Neural progenitor cell (in vitro differentiated cells): ENCODE data around the gene TMEM119. TPM values are rescaled to one million over a fixed set of nuclear protein-coding genes. Genes with fewer than 3 reads are reported as not detected.

Experiments used
- DNase-seq: peaks from one replicate; pipeline ENCODE4 v3.0.0-alpha.2; 2016; ENCODE audit warnings: low spot score
- H2AFZ ChIP-seq: fragments of 200-600 bp; sonication (generic); replicated peaks from 2 replicates; pipeline ENCODE4 v1.6.1; 2016; ENCODE audit warnings: antibody characterized with exemption
- H3F3A ChIP-seq: fragments of 200-600 bp; sonication (generic); 2 replicates; pipeline ENCODE4 v1.6.1; 2016; ENCODE audit warnings: antibody characterized with exemption, low read depth
- H3K27ac ChIP-seq: fragments of 200-600 bp; sonication (generic); 2 replicates; pipeline ENCODE4 v1.5.1; 2016; ENCODE audit warnings: mild to moderate bottlenecking
- H3K27me3 ChIP-seq: fragments of 200-600 bp; sonication (generic); 2 replicates; pipeline ENCODE4 v1.6.1; 2016; ENCODE audit warnings: mild to moderate bottlenecking, moderate library complexity
- H3K36me3 ChIP-seq: fragments of 200-600 bp; sonication (generic); 2 replicates; pipeline ENCODE4 v1.5.1; 2016
- H3K4me1 ChIP-seq: fragments of 200-600 bp; sonication (generic); 2 replicates; pipeline ENCODE4 v1.6.1; 2016; ENCODE audit warnings: mixed run types
- H3K4me2 ChIP-seq: fragments of 200-600 bp; sonication (generic); 2 replicates; pipeline ENCODE4 v1.6.1; 2016
- H3K4me3 ChIP-seq: fragments of 200-600 bp; sonication (generic); 2 replicates; pipeline ENCODE4 v1.5.1; 2016
- H3K79me2 ChIP-seq: fragments of 200-600 bp; sonication (generic); 2 replicates; pipeline ENCODE4 v1.6.1; 2016; ENCODE audit warnings: low read depth
- H3K9ac ChIP-seq: fragments of 200-600 bp; sonication (generic); 2 replicates; pipeline ENCODE4 v1.6.1; 2016
- H3K9me3 ChIP-seq: fragments of 200-600 bp; sonication (generic); 2 replicates; pipeline ENCODE4 v1.5.1; 2016; ENCODE audit warnings: low read depth
- H4K20me1 ChIP-seq: fragments of 200-600 bp; sonication (generic); 2 replicates; pipeline ENCODE4 v1.6.1; 2016; ENCODE audit warnings: low read depth
- H3K27ac Mint-ChIP-seq: 3 replicates; pipeline ENCODE4 v1.8.0; 2021; ENCODE audit warnings: mixed read lengths
- H3K27me3 Mint-ChIP-seq: 2 replicates; pipeline ENCODE4 v1.8.0; 2022; ENCODE audit warnings: low read depth, mild to moderate bottlenecking, inconsistent platforms, moderate library complexity, mixed read lengths; ENCODE audit not compliant: insufficient read depth
- H3K36me3 Mint-ChIP-seq: 3 replicates; pipeline ENCODE4 v1.8.0; 2021; ENCODE audit warnings: mixed read lengths
- H3K4me1 Mint-ChIP-seq: 3 replicates; pipeline ENCODE4 v1.8.0; 2021; ENCODE audit warnings: mixed read lengths
- H3K4me3 Mint-ChIP-seq: 3 replicates; pipeline ENCODE4 v1.8.0; 2021; ENCODE audit warnings: mild to moderate bottlenecking, moderate library complexity, mixed read lengths
- H3K9me3 Mint-ChIP-seq: 3 replicates; pipeline ENCODE4 v1.8.0; 2020; ENCODE audit warnings: mixed read lengths
- EZH2 ChIP-seq: fragments of 200-600 bp; sonication (generic); IDR thresholded peaks from 2 replicates; pipeline ENCODE4 v1.6.1; 2017; ENCODE audit warnings: antibody characterized with exemption, mild to moderate bottlenecking, moderate library complexity
- EZH2phosphoT487 ChIP-seq: fragments of 200-600 bp; sonication (generic); IDR thresholded peaks from 2 replicates; pipeline ENCODE4 v1.6.1; 2017; ENCODE audit warnings: antibody characterized with exemption
- total RNA-seq: library from RNA; depleted of rRNA; stranded (reverse); fragments of >200 nt; gene quantifications from 2 replicates; pipeline ENCODE4 v1.2.3, GENCODE V29; 2015; ENCODE audit warnings: low replicate concordance
- TF ChIP-seq, protein P1 (sequence below): fragments of 200-600 bp; sonication (generic); IDR thresholded peaks from 2 replicates; pipeline ENCODE4 v1.5.1; 2017; ENCODE audit warnings: antibody characterized with exemption, mild to moderate bottlenecking

TMEM119 gene
- total RNA-seq, 1 donor from 2014 or later: 0.97 TPM

DNA sequence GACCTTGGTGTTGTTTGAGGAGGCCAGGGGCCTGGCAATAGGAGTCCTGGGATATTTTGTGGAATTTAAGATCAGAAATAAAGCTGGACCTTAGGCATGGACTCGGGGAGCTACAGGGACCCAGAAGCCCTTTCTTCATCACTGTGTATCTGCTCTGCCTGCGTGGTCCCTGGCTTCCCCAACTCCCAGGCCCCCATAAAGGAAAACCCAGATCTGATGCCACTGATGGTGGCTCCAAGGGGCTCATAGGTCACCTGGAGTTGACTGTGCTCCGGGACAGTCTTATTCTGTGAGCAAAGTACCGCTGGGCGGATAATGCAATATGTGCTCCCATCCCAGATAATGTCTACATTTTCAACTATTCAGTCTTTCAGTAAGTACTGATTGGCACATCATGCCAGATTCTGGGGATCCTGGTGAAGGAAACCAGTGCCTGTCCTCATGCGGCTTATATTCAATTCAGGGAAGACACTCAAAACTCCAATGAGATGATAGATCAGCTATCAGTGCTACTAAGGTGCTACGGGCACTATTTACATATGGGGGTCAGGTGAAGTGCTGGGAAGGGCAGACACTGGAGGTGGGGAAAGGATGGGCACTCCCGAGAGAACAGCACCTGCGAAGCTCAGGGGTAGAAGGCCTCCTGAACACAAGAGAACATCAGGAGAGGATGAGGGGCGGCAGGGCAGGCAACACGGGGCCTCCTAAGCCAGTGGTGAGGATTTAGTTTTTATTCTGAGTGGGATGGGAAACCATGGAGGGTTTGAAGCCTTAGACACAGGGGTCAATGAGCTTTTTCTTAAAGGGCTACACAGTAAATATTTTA is 41.3 kb upstream of the TMEM119 start:
- H3K36me3 Mint-ChIP-seq: peaks cover 11% of the 10 kb centered on the region
- peaks cover 44% of the 10 kb centered on the region for H3F3A ChIP-seq
- H3K27me3 Mint-ChIP-seq: peaks cover 9% of the 10 kb centered on the region
- DNase-seq: no peak
- H3K36me3 ChIP-seq: no peaks in the 10 kb centered on the region
- peak overlapping the region; percentile 64 for H3K4me3 Mint-ChIP-seq
- H3K27ac ChIP-seq: peak overlapping the region; percentile 95
- H3K9me3 ChIP-seq: no peaks in the 10 kb centered on the region
- no peaks in the 10 kb centered on the region for H3K79me2 ChIP-seq
- H3K27ac Mint-ChIP-seq: peak overlapping the region; percentile 99
- H3K4me1 ChIP-seq: peaks cover 54% of the 10 kb centered on the region
- TF ChIP-seq EZH2 (no peak), EZH2phosphoT487 (no peak)
- TF ChIP-seq, protein P1, sequence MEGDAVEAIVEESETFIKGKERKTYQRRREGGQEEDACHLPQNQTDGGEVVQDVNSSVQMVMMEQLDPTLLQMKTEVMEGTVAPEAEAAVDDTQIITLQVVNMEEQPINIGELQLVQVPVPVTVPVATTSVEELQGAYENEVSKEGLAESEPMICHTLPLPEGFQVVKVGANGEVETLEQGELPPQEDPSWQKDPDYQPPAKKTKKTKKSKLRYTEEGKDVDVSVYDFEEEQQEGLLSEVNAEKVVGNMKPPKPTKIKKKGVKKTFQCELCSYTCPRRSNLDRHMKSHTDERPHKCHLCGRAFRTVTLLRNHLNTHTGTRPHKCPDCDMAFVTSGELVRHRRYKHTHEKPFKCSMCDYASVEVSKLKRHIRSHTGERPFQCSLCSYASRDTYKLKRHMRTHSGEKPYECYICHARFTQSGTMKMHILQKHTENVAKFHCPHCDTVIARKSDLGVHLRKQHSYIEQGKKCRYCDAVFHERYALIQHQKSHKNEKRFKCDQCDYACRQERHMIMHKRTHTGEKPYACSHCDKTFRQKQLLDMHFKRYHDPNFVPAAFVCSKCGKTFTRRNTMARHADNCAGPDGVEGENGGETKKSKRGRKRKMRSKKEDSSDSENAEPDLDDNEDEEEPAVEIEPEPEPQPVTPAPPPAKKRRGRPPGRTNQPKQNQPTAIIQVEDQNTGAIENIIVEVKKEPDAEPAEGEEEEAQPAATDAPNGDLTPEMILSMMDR: no peak
- H2AFZ ChIP-seq: no peak overlapping the region
- H3K4me2 ChIP-seq: peak overlapping the region; percentile 66
- H4K20me1 ChIP-seq: no peaks in the 10 kb centered on the region
- H3K27me3 ChIP-seq: no peaks in the 10 kb centered on the region
- H3K9me3 Mint-ChIP-seq: no peaks in the 10 kb centered on the region
- no peak overlapping the region for H3K9ac ChIP-seq
- H3K4me1 Mint-ChIP-seq: peaks cover 75% of the 10 kb centered on the region
- no peak overlapping the region for H3K4me3 ChIP-seq

DNA sequence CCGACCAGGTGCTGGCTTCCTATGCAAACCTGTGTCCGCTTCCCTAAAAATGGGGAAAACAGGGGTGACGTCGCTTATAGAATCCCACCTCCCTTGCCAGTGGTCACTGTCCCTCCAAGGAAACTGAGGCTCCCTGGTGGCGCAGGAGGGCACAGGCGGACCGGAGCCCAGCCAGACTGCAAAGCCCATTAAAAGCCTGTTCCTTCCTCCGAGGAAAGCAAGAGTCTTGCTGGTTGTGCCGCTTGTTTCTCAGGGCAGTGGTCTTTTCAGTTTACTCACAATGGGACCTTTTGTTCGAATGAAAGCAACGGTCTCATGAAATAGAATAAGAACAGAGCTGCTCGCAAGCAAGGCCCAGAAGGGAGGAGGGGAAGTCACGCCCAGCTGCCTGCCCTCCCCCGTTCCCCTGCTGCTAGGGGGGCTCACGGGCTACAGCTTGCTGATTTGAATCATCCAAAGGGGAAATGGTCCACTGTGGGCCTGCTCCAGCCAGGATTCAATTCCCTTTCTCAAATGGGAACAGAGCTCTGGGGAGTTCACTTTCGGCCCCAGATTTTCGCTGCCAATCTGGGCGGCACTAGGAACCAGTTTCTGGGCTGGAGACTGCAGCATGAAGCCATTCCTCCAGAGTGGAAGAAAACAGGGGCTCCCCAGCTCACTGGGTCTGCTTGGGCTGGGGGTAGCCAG is 40.4 kb upstream of the TMEM119 start:
- Histone ChIP-seq H3K9me3 (no peaks in the 10 kb centered on the region), H3K9ac (no peak overlapping the region), H3K79me2 (no peaks in the 10 kb centered on the region), H2AFZ (peak overlapping the region; percentile 35), H3K4me2 (peak overlapping the region; percentile 66), H3F3A (peaks cover 44% of the 10 kb centered on the region), H3K4me1 (peaks cover 55% of the 10 kb centered on the region), H3K36me3 (no peaks in the 10 kb centered on the region), H3K27ac (peak overlapping the region; percentile 95), H4K20me1 (no peaks in the 10 kb centered on the region), H3K27me3 (no peaks in the 10 kb centered on the region), H3K4me3 (peak overlapping the region; percentile 11)
- peak; percentile 91 for DNase-seq
- peak overlapping the region; percentile 75 for H3K4me3 Mint-ChIP-seq
- H3K9me3 Mint-ChIP-seq: no peaks in the 10 kb centered on the region
- peaks cover 82% of the 10 kb centered on the region for H3K4me1 Mint-ChIP-seq
- H3K36me3 Mint-ChIP-seq: peaks cover 7% of the 10 kb centered on the region
- no peak for TF ChIP-seq EZH2
- TF ChIP-seq, protein P1: peak; percentile 29
- H3K27ac Mint-ChIP-seq: peak overlapping the region; percentile 99
- peaks cover 12% of the 10 kb centered on the region for H3K27me3 Mint-ChIP-seq

DNA sequence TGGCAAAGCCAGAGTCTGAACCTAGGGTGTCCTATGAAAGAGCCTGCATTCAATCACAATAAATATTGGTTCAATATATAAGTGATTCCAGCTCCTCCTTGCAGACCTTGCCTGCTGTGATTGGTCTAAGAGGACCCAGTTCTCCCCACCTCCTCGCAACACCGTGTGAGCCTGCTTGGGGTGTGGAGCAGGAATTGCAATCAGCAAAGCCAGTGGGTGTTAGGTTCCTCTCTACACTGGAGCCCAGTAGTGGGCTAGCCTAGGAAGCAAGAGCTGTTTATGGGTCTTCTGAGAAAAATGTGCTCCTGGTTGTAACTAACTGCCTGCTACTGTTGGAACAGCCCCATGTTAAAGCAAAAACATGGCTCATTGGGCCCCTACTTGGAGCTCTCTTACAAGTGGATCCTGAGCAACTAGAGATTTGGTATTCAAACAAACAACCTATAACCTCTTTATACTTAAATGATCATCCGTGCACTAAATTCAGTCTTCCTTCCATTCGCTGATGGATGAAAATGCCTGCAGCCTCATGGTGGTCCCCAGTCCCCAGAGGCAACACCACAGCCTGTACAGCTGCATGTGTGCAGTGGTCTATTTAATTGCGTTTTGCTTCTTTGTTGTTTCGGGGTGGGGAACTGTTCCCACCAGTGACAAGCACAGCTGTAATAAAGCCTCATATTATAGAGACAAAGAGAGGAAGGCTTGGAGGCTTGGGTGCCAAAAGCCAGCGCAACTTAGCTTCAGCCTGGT is 39.5 kb upstream of the TMEM119 start:
- peaks cover 44% of the 10 kb centered on the region for H3F3A ChIP-seq
- peak overlapping the region; percentile 11 for H3K4me3 ChIP-seq
- no peaks in the 10 kb centered on the region for H3K9me3 ChIP-seq
- no peaks in the 10 kb centered on the region for H3K27me3 ChIP-seq
- Mint-ChIP-seq H3K27me3 (peaks cover 13% of the 10 kb centered on the region), H3K27ac (peak overlapping the region; percentile 99), H3K4me3 (peak overlapping the region; percentile 75), H3K9me3 (no peaks in the 10 kb centered on the region), H3K36me3 (peaks cover 7% of the 10 kb centered on the region), H3K4me1 (peaks cover 85% of the 10 kb centered on the region)
- peak overlapping the region; percentile 66 for H3K4me2 ChIP-seq
- DNase-seq: no peak
- H3K36me3 ChIP-seq: no peaks in the 10 kb centered on the region
- H4K20me1 ChIP-seq: no peaks in the 10 kb centered on the region
- H3K27ac ChIP-seq: peak overlapping the region; percentile 95
- no peak overlapping the region for H2AFZ ChIP-seq
- peaks cover 55% of the 10 kb centered on the region for H3K4me1 ChIP-seq
- H3K9ac ChIP-seq: no peak overlapping the region
- no peaks in the 10 kb centered on the region for H3K79me2 ChIP-seq
- TF ChIP-seq, protein P1: no peak
- no peak for TF ChIP-seq EZH2
- TF ChIP-seq EZH2phosphoT487: no peak
